GM18511 (cell line): ENCODE results near the gene TMEM181.

Source experiments
- ATAC-seq: cut with Tn5 transposase; IDR thresholded peaks from one replicate; pipeline ENCODE4 v1.9.1; 2021; ENCODE audit warnings: mild to moderate bottlenecking, moderate library complexity; ENCODE audit not compliant: unreplicated experiment

The TMEM181 gene

GRCh38 chr6:158680481-158680880 is 120.6 kb downstream of the TMEM181 start:
- ATAC-seq, result no peak

GRCh38 chr6:158684311-158684710 is 124.4 kb downstream of the TMEM181 start:
- no peak for ATAC-seq

GRCh38 chr6:158684745-158685324 is 124.9 kb downstream of the TMEM181 start:
- ATAC-seq, result no peak
